MG63 (cell line): ENCODE results near the gene RTKN. TPM values are rescaled to one million over a fixed set of nuclear protein-coding genes. Genes with fewer than 3 reads are reported as not detected.
A peak's percentile ranks its signal among the peaks of the same experiment; 100 is the strongest.
"Not testable (repeated sequence)": the region's sequence is repeated elsewhere in the genome, so short reads cannot be mapped to it uniquely, and the experiment has no call there.

Experiments used
- DNase-seq: peaks from one replicate; pipeline ENCODE4 v3.0.0-alpha.2; 2020
- H3K27me3 ChIP-seq: fragments of 250-450 bp; sonication (Bioruptor Pico); 2 replicates; pipeline ENCODE4 v1.5.1; 2020; ENCODE audit warnings: mild to moderate bottlenecking, moderate library complexity
- H3K36me3 ChIP-seq: fragments of 250-450 bp; sonication (Bioruptor Pico); 2 replicates; pipeline ENCODE4 v1.5.1; 2020; ENCODE audit warnings: mild to moderate bottlenecking, moderate library complexity
- H3K4me3 ChIP-seq: fragments of 250-450 bp; sonication (Bioruptor Pico); 2 replicates; pipeline ENCODE4 v1.5.1; 2020; ENCODE audit warnings: mild to moderate bottlenecking, moderate library complexity
- H3K9me3 ChIP-seq: fragments of 250-450 bp; sonication (Bioruptor Pico); 2 replicates; pipeline ENCODE4 v1.5.1; 2020; ENCODE audit warnings: mild to moderate bottlenecking, moderate library complexity
- total RNA-seq: library from RNA; depleted of rRNA; stranded (reverse); fragments of >200 nt; shearing (Covaris generic); gene quantifications from 2 replicates; pipeline ENCODE4 v1.2.3, GENCODE V29; 2014; ENCODE audit warnings: low replicate concordance

RTKN gene
- total RNA-seq, 1 experiment from 2014 or later, result 8.8 TPM

GRCh38 chr2:74426181-74426758 lies 15.5 kb downstream of the RTKN start:
- H3K27me3 ChIP-seq, result no peaks in the 10 kb centered on the region
- H3K4me3 ChIP-seq, result no peak overlapping the region
- H3K9me3 ChIP-seq, result no peaks in the 10 kb centered on the region
- peaks cover 6% of the 10 kb centered on the region; the same call in 1 of the 2 replicates for H3K36me3 ChIP-seq
- no peak for DNase-seq

GRCh38 chr2:74425523-74425922 lies 16.2 kb downstream of the RTKN start:
- peaks cover 6% of the 10 kb centered on the region; the same call in 1 of the 2 replicates for H3K36me3 ChIP-seq
- DNase-seq, result no peak
- H3K27me3 ChIP-seq, result no peaks in the 10 kb centered on the region
- no peak overlapping the region for H3K4me3 ChIP-seq
- H3K9me3 ChIP-seq, result no peaks in the 10 kb centered on the region

- Histone ChIP-seq H3K9me3 (no peaks in the 10 kb centered on the region), H3K4me3 (no peak overlapping the region), H3K36me3 (peaks cover 6% of the 10 kb centered on the region; the same call in 1 of the 2 replicates), H3K27me3 (no peaks in the 10 kb centered on the region)
- no peak for DNase-seq
These were observed 16.7 kb downstream of the RTKN start for GRCh38 chr2:74424995-74425406.

- Histone ChIP-seq H3K36me3 (peaks cover 6% of the 10 kb centered on the region; the same call in 1 of the 2 replicates), H3K27me3 (no peaks in the 10 kb centered on the region), H3K9me3 (no peaks in the 10 kb centered on the region), H3K4me3 (no peak overlapping the region)
- no peak for DNase-seq
These were observed 17.4 kb downstream of the RTKN start for GRCh38 chr2:74424139-74424992.

- Histone ChIP-seq H3K27me3 (no peaks in the 10 kb centered on the region), H3K36me3 (peaks cover 3% of the 10 kb centered on the region; the same call in 1 of the 2 replicates), H3K9me3 (no peaks in the 10 kb centered on the region), H3K4me3 (no peak overlapping the region)
- DNase-seq, result no peak
These were observed 18.3 kb downstream of the RTKN start for GRCh38 chr2:74423231-74424095.

- H3K27me3 ChIP-seq, result no peaks in the 10 kb centered on the region
- H3K4me3 ChIP-seq, result peak within 1 kb of the TSS; percentile 58
- peak; percentile 86 for DNase-seq
- H3K36me3 ChIP-seq, result no peaks in the 10 kb centered on the region
- H3K9me3 ChIP-seq, result no peaks in the 10 kb centered on the region
These were observed 20.4 kb downstream of the RTKN start, which contains the start of the genes C2orf81 and WDR54 for GRCh38 chr2:74421221-74421870. Gene C2orf81, minus strand, starts transcription at chr2:74421619. Its CDS starts 59 bp downstream, at chr2:74421560. Gene WDR54, plus strand, starts transcription at chr2:74421730. Its CDS starts 424 bp downstream, at chr2:74422154.

- DNase-seq, H3K27me3 ChIP-seq, H3K9me3 ChIP-seq, H3K36me3 ChIP-seq: not testable (repeated sequence)
- H3K4me3 ChIP-seq, result peak overlapping the region; percentile 58
These were observed 21.2 kb downstream of the RTKN start for GRCh38 chr2:74420443-74421103.

GRCh38 chr2:74420006-74420405 lies 21.7 kb downstream of the RTKN start:
- H3K36me3 ChIP-seq, result no peaks in the 10 kb centered on the region
- H3K4me3 ChIP-seq, result no peak overlapping the region
- H3K9me3 ChIP-seq, result no peaks in the 10 kb centered on the region
- H3K27me3 ChIP-seq, result no peaks in the 10 kb centered on the region
- DNase-seq, result no peak

GRCh38 chr2:74419345-74419744 lies 22.4 kb downstream of the RTKN start:
- no peaks in the 10 kb centered on the region for H3K36me3 ChIP-seq
- no peak overlapping the region for H3K4me3 ChIP-seq
- no peak for DNase-seq
- no peaks in the 10 kb centered on the region for H3K27me3 ChIP-seq
- no peaks in the 10 kb centered on the region for H3K9me3 ChIP-seq

- no peak overlapping the region for H3K4me3 ChIP-seq
- no peaks in the 10 kb centered on the region for H3K36me3 ChIP-seq
- DNase-seq, result no peak
These were observed 23.4 kb downstream of the RTKN start for GRCh38 chr2:74418312-74418711.

GRCh38 chr2:74417763-74418162 lies 24.0 kb downstream of the RTKN start:
- no peak overlapping the region for H3K4me3 ChIP-seq
- H3K36me3 ChIP-seq, result no peaks in the 10 kb centered on the region
- H3K27me3 ChIP-seq, result no peaks in the 10 kb centered on the region
- H3K9me3 ChIP-seq, result no peaks in the 10 kb centered on the region
- no peak for DNase-seq

More at GRCh38 chr2:74418312-74418711, 23.4 kb downstream of the RTKN start:
- Histone ChIP-seq H3K9me3 (no peaks in the 10 kb centered on the region), H3K27me3 (no peaks in the 10 kb centered on the region)

- H3K36me3 ChIP-seq, result no peaks in the 10 kb centered on the region
- DNase-seq, result no peak
- H3K4me3 ChIP-seq, result no peak overlapping the region
- no peaks in the 10 kb centered on the region for H3K27me3 ChIP-seq
- H3K9me3 ChIP-seq, result no peaks in the 10 kb centered on the region
These were observed 24.5 kb downstream of the RTKN start for GRCh38 chr2:74417197-74417596.

- no peaks in the 10 kb centered on the region for H3K27me3 ChIP-seq
- no peak for DNase-seq
- H3K4me3 ChIP-seq, result no peak overlapping the region
- no peaks in the 10 kb centered on the region for H3K9me3 ChIP-seq
- H3K36me3 ChIP-seq, result no peaks in the 10 kb centered on the region
These were observed 25.0 kb downstream of the RTKN start for GRCh38 chr2:74416778-74417177.

GRCh38 chr2:74415762-74416395 lies 25.9 kb downstream of the RTKN start:
- Histone ChIP-seq H3K9me3 (no peaks in the 10 kb centered on the region), H3K27me3 (no peaks in the 10 kb centered on the region), H3K4me3 (no peak overlapping the region), H3K36me3 (no peaks in the 10 kb centered on the region)
- no peak for DNase-seq

GRCh38 chr2:74414881-74415761 lies 26.6 kb downstream of the RTKN start:
- DNase-seq, result no peak
- Histone ChIP-seq H3K4me3 (no peak overlapping the region), H3K9me3 (no peaks in the 10 kb centered on the region), H3K27me3 (no peaks in the 10 kb centered on the region), H3K36me3 (no peaks in the 10 kb centered on the region)
